T-cell (primary cell): ENCODE results near the gene C1QL3. TPM values are rescaled to one million over a fixed set of nuclear protein-coding genes. Genes with fewer than 3 reads are reported as not detected.

Experiments
- ATAC-seq, 4 experiments: fragments of 200-7000 bp in 3 of 4; fragments of 150-1000 bp in 1 of 4; cut with Tn5 transposase; replicated peaks in 1 of 4; 1 replicate in 3 of 4; 2 replicates in 1 of 4; pipeline ENCODE4 v1.10.0; 2021; ENCODE audit warnings: moderate library complexity in 3 of 4, mild to moderate bottlenecking in 2 of 4, moderate number of reproducible peaks in 1 of 4
- CTCF ChIA-PET, 2 donors: fragments of 300-600 bp; sonication (Branson Sonifier 250); formaldehyde crosslinking; loops; one replicate each; lab custom pipeline; 2022; ENCODE audit warnings: antibody characterized with exemption in 2 of 2; lab: Charles Lee
- POLR2A ChIA-PET, 2 donors: fragments of 300-600 bp; sonication (Branson Sonifier 250); formaldehyde crosslinking; loops; one replicate each; lab custom pipeline; 2022; ENCODE audit warnings: antibody characterized with exemption in 2 of 2; lab: Charles Lee
- DNase-seq, 35 experiments: peaks; one replicate each; pipeline versions ENCODE4 v3.0.0 to v3.0.0-alpha.2; 2013 to 2023
- H3K27ac ChIP-seq: one replicate; pipeline ENCODE4 v1.5.1; 2013; ENCODE audit warnings: low read length
- H3K27me3 ChIP-seq, 2 experiments: replicated peaks in 1 of 2; 1 replicate in 1 of 2; 2 replicates in 1 of 2; pipeline versions ENCODE4 v1.6.1 to v1.7.0; 2013; ENCODE audit warnings: low read length in 1 of 2, mixed read lengths in 1 of 2; ENCODE audit not compliant: control insufficient read depth in 2 of 2, insufficient read depth in 2 of 2; ENCODE audit errors: extremely low read depth in 1 of 2
- H3K36me3 ChIP-seq, 2 donors: 1 replicate in 1 of 2; 2 replicates in 1 of 2; pipeline versions ENCODE4 v1.6.1 to v1.7.0; 2013; ENCODE audit warnings: low read length in 1 of 2; ENCODE audit not compliant: control insufficient read depth in 2 of 2, insufficient read depth in 1 of 2; ENCODE audit errors: extremely low read depth in 1 of 2
- H3K4me1 ChIP-seq, 2 experiments: 1 replicate in 1 of 2; 2 replicates in 1 of 2; pipeline versions ENCODE4 v1.6.1 to v1.7.0; 2013; ENCODE audit warnings: low read length in 2 of 2, mixed read lengths in 1 of 2; ENCODE audit not compliant: insufficient read depth in 2 of 2, control insufficient read depth in 1 of 2; ENCODE audit errors: extremely low read depth in 1 of 2
- H3K4me3 ChIP-seq, 2 donors: 1 replicate in 1 of 2; 2 replicates in 1 of 2; pipeline versions ENCODE4 v1.5.1 to v1.7.0; 2013; ENCODE audit warnings: mild to moderate bottlenecking in 2 of 2, low read length in 1 of 2, moderate library complexity in 1 of 2; ENCODE audit not compliant: control insufficient read depth in 1 of 2; ENCODE audit errors: extremely low read depth in 1 of 2
- H3K9me3 ChIP-seq: 2 replicates; pipeline ENCODE4 v1.7.0; 2013
- H3K27ac Mint-ChIP-seq, 2 donors: one replicate each; pipeline ENCODE4 v1.8.0; 2020 to 2021; ENCODE audit warnings: mild to moderate bottlenecking in 2 of 2, mixed read lengths in 2 of 2
- H3K27me3 Mint-ChIP-seq, 2 donors: one replicate each; pipeline ENCODE4 v1.8.0; 2021 to 2022; ENCODE audit warnings: mixed read lengths in 2 of 2
- H3K36me3 Mint-ChIP-seq: one replicate; pipeline ENCODE4 v1.8.0; 2021; ENCODE audit warnings: mixed read lengths
- H3K4me1 Mint-ChIP-seq, 3 donors: one replicate each; pipeline ENCODE4 v1.8.0; 2020 to 2022; ENCODE audit warnings: mixed read lengths in 3 of 3, mild to moderate bottlenecking in 1 of 3
- H3K4me3 Mint-ChIP-seq, 3 donors: one replicate each; pipeline ENCODE4 v1.8.0; 2020 to 2022; ENCODE audit warnings: mild to moderate bottlenecking in 3 of 3, mixed read lengths in 3 of 3, moderate library complexity in 3 of 3
- H3K9me3 Mint-ChIP-seq, 3 donors: one replicate each; pipeline ENCODE4 v1.8.0; 2020 to 2022; ENCODE audit warnings: mixed read lengths in 3 of 3
- WGBS: methylation state at CpG from one replicate; pipeline ENCODE4 v1.1.5; 2013; ENCODE audit warnings: missing lambda C conversion rate; ENCODE audit not compliant: insufficient coverage; 5-methylcytosine and 5-hydroxymethylcytosine counted together
- total RNA-seq, 35 experiments: library from RNA in 6 of 35; stranded (reverse) in 6 of 35; fragments of 120-200 nt in 1 of 35; gene quantifications; one replicate each; pipeline versions ENCODE4 v1.2.1 to v1.2.4 and lab custom pipeline; 2013 to 2026

C1QL3 gene
- not detected for total RNA-seq
- not detected for total RNA-seq (2013)
- total RNA-seq (lab: John Stamatoyannopoulos, UW) = 0 to 0.30 (median 0) reads per million in 29 experiments

DNA sequence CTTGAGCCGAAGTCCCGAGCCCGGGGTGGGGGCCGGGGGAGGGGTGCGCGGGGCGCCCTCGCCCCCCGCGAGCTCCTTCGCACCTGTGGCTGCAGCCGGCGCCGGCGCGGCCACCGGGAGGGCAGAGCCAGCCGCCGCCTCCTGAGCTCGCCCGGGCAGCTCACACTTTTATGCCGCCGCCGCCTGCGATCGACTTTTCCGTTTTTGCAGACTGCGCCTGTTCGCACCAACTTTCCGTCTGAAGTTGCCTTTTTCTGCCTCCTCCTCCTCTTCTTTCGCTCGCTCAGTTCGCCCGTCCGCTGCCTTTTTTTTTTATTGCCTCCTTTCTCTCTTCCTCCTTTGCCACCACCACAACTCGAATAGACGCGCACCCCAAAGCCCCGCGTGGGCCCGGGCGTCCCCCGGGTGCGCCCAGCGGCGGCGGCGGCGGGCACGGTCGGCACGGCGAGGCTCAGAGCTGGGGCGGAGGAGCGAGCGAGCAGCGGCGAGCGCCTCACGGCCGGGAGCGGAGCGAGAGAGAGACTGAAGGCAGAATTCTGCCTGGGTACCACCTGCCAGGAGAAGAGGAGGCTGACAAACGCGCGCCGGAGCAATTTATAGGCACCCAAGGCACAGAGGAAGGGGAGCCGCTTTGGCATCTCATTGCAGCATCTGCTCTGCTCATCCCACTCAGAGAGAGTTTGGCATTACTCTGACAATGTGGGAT is at the start of gene C1QL3:
Gene C1QL3 (minus strand): TSS at position 569 of the 706 bp plus-strand sequence. CDS start 814 bp downstream, outside the sequence.
- peak in 7 of 35 experiments; percentile 3 to 13 (median 4) for DNase-seq
- CTCF ChIA-PET = interaction anchor here in 1 of 2 donors (0.6 kb wide), 1 partner anchor 50 kb away, joined by 4 read pairs; no protein-coding TSS in a partner anchor
- Histone ChIP-seq H3K36me3 (no peaks in the 10 kb centered on the region), H3K4me3 (peak within 1 kb of the TSS; percentile 17 to 80), H3K27ac (no peak within 1 kb of the TSS), H3K27me3 (peaks cover 5 to 30% of the 10 kb centered on the region in 2 experiments), H3K9me3 (no peaks in the 10 kb centered on the region), H3K4me1 (peaks cover 0 to 25% of the 10 kb centered on the region in 2 experiments)
- H3K36me3 Mint-ChIP-seq = peaks cover 3% of the 10 kb centered on the region
- peak within 1 kb of the TSS; percentile 74 to 86 (median 77) for H3K4me3 Mint-ChIP-seq
- WGBS = 2% methylated on average over 67 of the region's 68 CpGs
- no peak within 1 kb of the TSS for H3K27ac Mint-ChIP-seq
- no peaks in the 10 kb centered on the region for H3K9me3 Mint-ChIP-seq
- POLR2A ChIA-PET = no interaction called here
- H3K4me1 Mint-ChIP-seq = peaks cover 5 to 17% (median 11%) of the 10 kb centered on the region in 3 donors
- H3K27me3 Mint-ChIP-seq = peaks cover 27 to 40% of the 10 kb centered on the region in 2 donors
- ATAC-seq = peak; percentile 43 to 55 (median 52)

- Mint-ChIP-seq H3K4me3 (no peak overlapping the region), H3K36me3 (no peaks in the 10 kb centered on the region), H3K27ac (no peak overlapping the region), H3K27me3 (peaks cover 16 to 26% of the 10 kb centered on the region in 2 donors), H3K9me3 (peaks cover 0 to 3% (median 0%) of the 10 kb centered on the region in 3 donors), H3K4me1 (peaks cover 0 to 8% (median 7%) of the 10 kb centered on the region in 3 donors)
- Histone ChIP-seq H3K4me3 (no peak overlapping the region), H3K9me3 (no peaks in the 10 kb centered on the region), H3K36me3 (no peaks in the 10 kb centered on the region), H3K27ac (no peak overlapping the region), H3K27me3 (peaks cover 2 to 6% of the 10 kb centered on the region in 2 experiments), H3K4me1 (no peaks in the 10 kb centered on the region)
- no peak for DNase-seq
- ChIA-PET CTCF (no interaction called here), POLR2A (no interaction called here)
- WGBS = no CpG with 5 or more reads among the region's 4 CpGs
- ATAC-seq = no peak
Observed at GRCh38 chr10:16570731-16571130, 49.1 kb upstream of the C1QL3 start.

- peaks cover 20 to 25% of the 10 kb centered on the region in 2 donors for H3K27me3 Mint-ChIP-seq
- DNase-seq (no peak), ATAC-seq (no peak)
- peaks cover 2 to 4% of the 10 kb centered on the region in 2 experiments for H3K27me3 ChIP-seq
- H3K36me3 Mint-ChIP-seq = no peaks in the 10 kb centered on the region
- peaks cover 0 to 8% (median 7%) of the 10 kb centered on the region in 3 donors for H3K4me1 Mint-ChIP-seq
- no peak overlapping the region for H3K4me3 ChIP-seq
- no peak overlapping the region for H3K4me3 Mint-ChIP-seq
- H3K27ac Mint-ChIP-seq = no peak overlapping the region
- H3K4me1 ChIP-seq = no peaks in the 10 kb centered on the region
- no peaks in the 10 kb centered on the region for H3K36me3 ChIP-seq
- ChIA-PET CTCF (no interaction called here), POLR2A (no interaction called here)
- H3K9me3 Mint-ChIP-seq = peaks cover 0 to 3% (median 3%) of the 10 kb centered on the region in 3 donors
- WGBS = 43% methylated on average over 5 of the region's 7 CpGs
- H3K27ac ChIP-seq = no peak overlapping the region
- H3K9me3 ChIP-seq = no peaks in the 10 kb centered on the region
Observed at GRCh38 chr10:16566202-16566805, 44.6 kb upstream of the C1QL3 start.

GRCh38 chr10:16565604-16566003 is 43.9 kb upstream of the C1QL3 start:
- no peaks in the 10 kb centered on the region for H3K36me3 Mint-ChIP-seq
- no peaks in the 10 kb centered on the region for H3K9me3 ChIP-seq
- no peak overlapping the region for H3K27ac Mint-ChIP-seq
- no peak overlapping the region for H3K27ac ChIP-seq
- H3K4me1 ChIP-seq = no peaks in the 10 kb centered on the region
- peaks cover 0 to 7% (median 4%) of the 10 kb centered on the region in 3 donors for H3K4me1 Mint-ChIP-seq
- H3K27me3 ChIP-seq = peaks cover 2 to 4% of the 10 kb centered on the region in 2 experiments
- H3K9me3 Mint-ChIP-seq = peaks cover 0 to 3% (median 3%) of the 10 kb centered on the region in 3 donors
- ATAC-seq (no peak), DNase-seq (no peak)
- peaks cover 20 to 26% of the 10 kb centered on the region in 2 donors for H3K27me3 Mint-ChIP-seq
- WGBS = no CpG with 5 or more reads among the region's 3 CpGs
- ChIA-PET POLR2A (no interaction called here), CTCF (no interaction called here)
- no peaks in the 10 kb centered on the region for H3K36me3 ChIP-seq
- H3K4me3 Mint-ChIP-seq = no peak overlapping the region
- H3K4me3 ChIP-seq = no peak overlapping the region

DNA sequence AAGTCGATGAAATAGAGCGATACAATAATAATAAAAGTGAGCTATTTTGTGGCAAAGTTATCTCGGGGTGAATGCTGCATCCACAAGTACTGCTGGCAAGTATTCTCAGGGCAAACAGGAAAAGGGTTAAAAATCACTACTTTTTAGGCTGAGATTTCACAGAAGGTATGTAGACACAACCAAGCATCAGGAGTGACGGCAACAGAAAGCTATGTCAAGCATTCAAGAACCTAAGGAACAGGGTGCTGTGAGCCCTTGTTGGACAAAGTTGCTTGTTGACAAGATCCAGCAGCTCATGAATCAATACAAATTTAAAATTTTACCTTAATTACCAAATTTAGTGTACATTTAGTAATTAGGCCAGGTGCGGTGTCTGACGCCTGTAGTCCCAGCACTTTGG is 41.2 kb upstream of the C1QL3 start:
- H3K27ac ChIP-seq = no peak overlapping the region
- ChIA-PET POLR2A (no interaction called here), CTCF (no interaction called here)
- H3K4me3 Mint-ChIP-seq = no peak overlapping the region
- no peak overlapping the region for H3K27ac Mint-ChIP-seq
- H3K27me3 ChIP-seq = peaks cover 0 to 13% of the 10 kb centered on the region in 2 experiments
- no peaks in the 10 kb centered on the region for H3K36me3 Mint-ChIP-seq
- no peaks in the 10 kb centered on the region for H3K4me1 ChIP-seq
- H3K36me3 ChIP-seq = no peaks in the 10 kb centered on the region
- H3K27me3 Mint-ChIP-seq = peaks cover 28 to 42% of the 10 kb centered on the region in 2 donors
- WGBS = 60% methylated on average over 1 of the region's 6 CpGs
- H3K4me3 ChIP-seq = no peak overlapping the region
- no peaks in the 10 kb centered on the region for H3K9me3 ChIP-seq
- DNase-seq (no peak), ATAC-seq (no peak)
- peaks cover 0 to 7% (median 3%) of the 10 kb centered on the region in 3 donors for H3K4me1 Mint-ChIP-seq
- peaks cover 0 to 3% (median 0%) of the 10 kb centered on the region in 3 donors for H3K9me3 Mint-ChIP-seq

- no peaks in the 10 kb centered on the region for H3K4me1 Mint-ChIP-seq
- H3K27me3 ChIP-seq = peaks cover 0 to 13% of the 10 kb centered on the region in 2 experiments
- 73% methylated on average over 3 of the region's 5 CpGs for WGBS
- no peak for DNase-seq
- POLR2A ChIA-PET = no interaction called here
- peaks cover 13 to 27% of the 10 kb centered on the region in 2 donors for H3K27me3 Mint-ChIP-seq
- H3K27ac Mint-ChIP-seq = no peak overlapping the region
- H3K36me3 Mint-ChIP-seq = no peaks in the 10 kb centered on the region
- peaks cover 0 to 3% (median 0%) of the 10 kb centered on the region in 3 donors for H3K9me3 Mint-ChIP-seq
- no peaks in the 10 kb centered on the region for H3K36me3 ChIP-seq
- H3K4me1 ChIP-seq = no peaks in the 10 kb centered on the region
- no peak for ATAC-seq
- no peaks in the 10 kb centered on the region for H3K9me3 ChIP-seq
- H3K4me3 Mint-ChIP-seq = no peak overlapping the region
- no peak overlapping the region for H3K27ac ChIP-seq
- no peak overlapping the region for H3K4me3 ChIP-seq
- CTCF ChIA-PET = interaction anchor here in 1 of 2 donors (1.2 kb wide), 1 partner anchor 15 kb away, joined by 3 read pairs; no protein-coding TSS in a partner anchor
Observed at GRCh38 chr10:16559236-16559773, 37.6 kb upstream of the C1QL3 start.
